ENCODE data around the gene STBD1. TPM values are rescaled to one million over a fixed set of nuclear protein-coding genes. Genes with fewer than 3 reads are reported as not detected.
"Not testable (repeated sequence)": the region's sequence is repeated elsewhere in the genome, so short reads cannot be mapped to it uniquely, and the experiment has no call there.

Gene STBD1
- total RNA-seq, 1 donor from 2014 or later = 34.7 TPM

DNA sequence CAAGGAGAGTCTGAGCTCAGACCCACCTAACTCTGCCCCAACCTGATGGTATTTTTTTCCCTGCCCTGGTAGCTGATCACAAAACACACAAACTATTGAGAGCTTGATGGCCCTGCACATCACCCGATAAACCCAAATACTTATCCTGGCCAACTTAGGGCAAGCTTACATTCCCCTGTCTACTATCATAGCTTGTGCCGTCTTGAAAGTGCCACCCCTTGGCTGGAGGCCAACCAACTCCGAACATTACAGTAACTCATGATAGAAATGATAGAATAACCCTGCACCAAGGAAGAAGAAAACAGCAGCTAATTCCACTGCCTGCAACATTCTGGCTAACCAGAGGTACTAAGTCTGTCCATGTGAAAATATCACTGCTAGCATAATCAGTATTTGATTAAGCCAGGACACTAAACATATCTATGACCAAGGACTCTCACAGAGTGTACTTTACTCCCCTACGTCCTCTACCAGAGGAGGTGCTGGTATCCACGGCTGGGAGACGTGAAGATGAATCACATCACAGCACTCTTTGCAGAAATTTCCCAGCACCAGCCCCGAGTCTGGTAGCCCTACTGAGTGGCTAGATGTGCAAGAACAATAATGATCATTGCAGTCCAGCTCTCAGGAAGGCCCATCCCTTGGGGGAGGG is 8.9 kb downstream of the STBD1 start:
- no peak for DNase-seq (ENCODE audit: low spot score)

DNA sequence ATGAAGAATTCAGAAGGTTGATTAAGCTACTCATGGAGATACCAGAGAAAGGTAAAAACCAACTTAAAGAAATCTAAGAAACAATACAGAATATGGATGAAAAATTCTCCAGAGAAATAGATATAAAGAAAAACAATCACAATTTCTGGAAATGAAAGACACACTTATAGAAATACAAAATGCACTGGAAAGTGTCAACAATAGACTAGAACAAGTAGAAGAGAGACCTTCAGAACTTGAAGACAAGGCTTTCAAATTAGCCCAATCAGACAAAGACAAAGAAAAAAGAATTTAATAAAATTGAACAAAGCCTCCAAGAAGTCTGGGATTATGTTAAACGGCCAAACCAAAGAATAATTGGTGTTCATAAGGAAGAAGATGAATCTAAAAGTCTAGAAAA is 9.6 kb downstream of the STBD1 start:
- DNase-seq (ENCODE audit: low spot score) = no peak

DNA sequence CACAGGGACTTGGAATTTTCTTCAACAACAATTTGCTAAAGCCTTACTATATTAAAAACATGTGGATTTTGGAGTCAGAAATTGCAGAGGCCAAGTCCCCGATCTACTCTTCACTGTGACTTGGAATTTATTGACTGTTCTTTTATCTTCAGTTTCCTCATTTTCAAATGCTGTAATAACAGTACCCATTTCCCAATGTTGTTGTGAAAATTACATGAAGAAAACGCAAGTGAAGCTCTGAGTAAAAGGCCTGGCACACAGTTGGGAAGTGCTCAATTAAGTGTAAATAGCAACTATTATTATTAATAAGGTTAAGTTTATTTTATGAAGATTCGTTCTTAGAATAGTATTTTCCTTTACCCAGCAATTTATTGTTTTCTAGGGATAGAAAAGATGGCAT is 15.7 kb downstream of the STBD1 start:
- no peak for DNase-seq (ENCODE audit: low spot score)

DNA sequence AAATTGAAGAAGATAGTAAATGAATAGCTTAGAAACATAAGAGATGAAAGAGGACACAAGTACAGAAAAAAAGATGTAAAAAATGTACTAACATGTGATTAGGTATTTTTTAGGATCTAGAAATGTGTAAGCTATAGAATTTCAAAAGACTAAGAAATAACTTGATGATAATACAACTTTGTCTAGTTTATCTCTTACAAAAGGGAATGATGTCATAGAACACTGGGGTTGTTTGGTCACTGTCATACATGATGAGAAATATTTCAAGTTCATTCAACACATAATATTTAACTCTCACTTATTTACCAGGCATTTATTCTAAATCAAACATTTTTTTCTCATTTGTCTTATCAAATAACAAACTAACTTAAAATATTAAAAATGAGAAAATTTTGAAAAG is 18.5 kb downstream of the STBD1 start:
- DNase-seq (ENCODE audit: low spot score) = no peak

DNA sequence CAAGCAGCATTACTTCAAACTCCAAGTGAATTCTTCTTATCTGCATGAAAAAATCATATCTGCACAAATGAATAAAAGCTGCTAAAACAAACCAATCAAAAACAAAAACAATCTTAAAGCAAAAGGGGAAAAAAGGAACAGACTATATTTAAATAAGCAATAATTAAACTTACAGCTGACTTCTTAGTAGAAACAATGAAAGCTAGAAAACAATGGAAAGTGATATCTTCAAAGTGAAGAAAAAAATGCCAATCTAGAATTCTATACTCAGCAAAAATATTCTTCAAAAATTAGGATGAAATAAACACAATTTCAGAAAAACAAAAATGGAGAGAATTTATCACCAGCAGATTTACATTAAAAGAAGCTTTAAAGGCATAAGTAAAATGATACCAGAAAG is 20.0 kb downstream of the STBD1 start:
- no peak for DNase-seq (ENCODE audit: low spot score)

DNA sequence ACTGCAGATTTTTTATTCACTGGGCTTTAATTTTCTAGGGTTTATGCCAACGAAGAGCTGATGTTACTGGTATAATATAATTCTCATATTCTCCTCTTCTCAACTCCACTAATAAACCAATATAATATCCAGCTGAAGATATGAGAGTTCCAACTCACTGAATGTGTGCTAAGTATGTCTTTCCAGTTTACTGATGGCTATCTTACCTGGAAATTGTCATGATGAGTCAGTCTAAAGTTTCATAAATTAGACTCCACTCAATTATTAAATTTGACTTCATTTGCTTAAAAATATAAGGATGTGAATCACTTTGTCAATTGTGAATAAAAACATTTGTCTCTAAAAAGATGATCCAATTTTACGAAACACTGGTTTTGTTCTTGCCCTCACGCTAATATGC is 28.4 kb downstream of the STBD1 start:
- DNase-seq (ENCODE audit: low spot score) = no peak

DNA sequence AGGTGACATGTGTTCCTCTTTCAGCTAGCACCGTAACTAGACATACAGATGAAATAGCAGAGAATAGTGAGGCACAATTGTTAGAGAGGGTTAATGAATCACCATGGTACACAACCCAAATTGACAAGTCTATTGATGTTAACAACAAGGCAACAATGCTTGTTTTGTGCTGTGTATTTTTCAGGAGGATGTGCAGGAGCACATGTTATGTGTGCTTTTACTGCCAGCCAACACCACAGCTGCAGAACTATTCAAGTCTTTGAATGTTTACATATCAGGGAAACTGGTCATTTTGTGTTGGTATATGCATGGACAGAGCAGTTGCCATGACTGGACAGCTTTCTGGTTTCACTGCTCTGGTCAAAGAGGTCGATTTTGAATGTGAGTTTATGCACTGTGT is 32.8 kb downstream of the STBD1 start:
- no peak for DNase-seq (ENCODE audit: low spot score)

DNA sequence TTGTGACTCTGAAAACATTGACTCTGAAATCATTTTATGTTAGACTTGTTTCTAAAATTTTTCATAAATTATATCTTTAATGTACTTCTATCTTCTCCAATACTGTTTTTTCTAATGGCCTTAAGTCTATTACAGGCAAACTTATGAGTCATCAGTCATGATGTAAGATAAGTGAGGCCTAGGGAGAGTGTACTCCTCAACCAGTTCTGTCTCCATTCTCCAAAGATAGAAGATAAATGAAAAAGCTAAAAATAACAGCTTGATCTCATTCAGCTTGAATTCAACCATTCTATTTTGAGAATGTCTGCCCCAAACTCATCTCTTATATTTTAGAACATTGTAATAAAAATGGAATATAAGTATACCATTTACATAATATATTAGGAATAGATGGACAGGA is 34.5 kb downstream of the STBD1 start:
- DNase-seq (ENCODE audit: low spot score) = no peak

DNA sequence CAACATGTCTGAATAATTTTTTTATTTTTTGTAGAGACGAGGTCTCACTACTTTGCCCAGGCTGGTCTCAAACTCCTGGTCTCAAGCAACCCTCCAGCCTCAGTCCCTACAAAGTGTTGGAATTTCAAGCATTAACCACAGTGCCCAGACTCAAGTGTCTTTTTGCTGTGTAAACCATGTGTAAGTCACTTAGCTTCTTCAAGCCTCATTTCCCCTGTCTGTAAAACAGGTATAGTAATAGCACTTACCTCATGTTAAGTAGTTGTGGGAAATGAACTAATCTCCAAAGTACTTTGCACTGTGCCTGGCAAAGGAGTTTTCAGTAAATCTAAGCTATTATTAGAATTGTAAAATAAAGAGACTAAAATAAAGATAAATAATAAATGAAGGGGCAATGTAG is 35.7 kb downstream of the STBD1 start:
- no peak for DNase-seq (ENCODE audit: low spot score)

DNA sequence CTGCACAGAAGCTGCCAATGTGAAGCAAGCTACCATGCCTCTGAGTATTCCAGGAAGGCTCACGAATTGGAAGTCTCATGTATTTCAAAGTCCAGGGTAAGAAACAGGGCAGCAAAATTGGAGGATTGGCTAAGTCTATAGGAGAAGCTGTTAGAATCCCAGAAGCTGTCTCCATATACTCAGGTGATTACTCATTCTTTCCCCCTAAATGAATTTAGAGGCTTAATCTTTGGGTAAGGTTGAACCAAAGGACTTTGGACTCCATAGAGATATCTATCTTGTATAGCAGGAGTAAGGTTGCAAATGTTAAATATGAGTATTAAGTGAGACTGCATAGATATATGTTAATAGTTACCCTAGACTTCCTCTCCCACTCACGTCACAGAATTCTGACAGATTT is 36.3 kb downstream of the STBD1 start:
- DNase-seq (ENCODE audit: low spot score) = no peak

DNA sequence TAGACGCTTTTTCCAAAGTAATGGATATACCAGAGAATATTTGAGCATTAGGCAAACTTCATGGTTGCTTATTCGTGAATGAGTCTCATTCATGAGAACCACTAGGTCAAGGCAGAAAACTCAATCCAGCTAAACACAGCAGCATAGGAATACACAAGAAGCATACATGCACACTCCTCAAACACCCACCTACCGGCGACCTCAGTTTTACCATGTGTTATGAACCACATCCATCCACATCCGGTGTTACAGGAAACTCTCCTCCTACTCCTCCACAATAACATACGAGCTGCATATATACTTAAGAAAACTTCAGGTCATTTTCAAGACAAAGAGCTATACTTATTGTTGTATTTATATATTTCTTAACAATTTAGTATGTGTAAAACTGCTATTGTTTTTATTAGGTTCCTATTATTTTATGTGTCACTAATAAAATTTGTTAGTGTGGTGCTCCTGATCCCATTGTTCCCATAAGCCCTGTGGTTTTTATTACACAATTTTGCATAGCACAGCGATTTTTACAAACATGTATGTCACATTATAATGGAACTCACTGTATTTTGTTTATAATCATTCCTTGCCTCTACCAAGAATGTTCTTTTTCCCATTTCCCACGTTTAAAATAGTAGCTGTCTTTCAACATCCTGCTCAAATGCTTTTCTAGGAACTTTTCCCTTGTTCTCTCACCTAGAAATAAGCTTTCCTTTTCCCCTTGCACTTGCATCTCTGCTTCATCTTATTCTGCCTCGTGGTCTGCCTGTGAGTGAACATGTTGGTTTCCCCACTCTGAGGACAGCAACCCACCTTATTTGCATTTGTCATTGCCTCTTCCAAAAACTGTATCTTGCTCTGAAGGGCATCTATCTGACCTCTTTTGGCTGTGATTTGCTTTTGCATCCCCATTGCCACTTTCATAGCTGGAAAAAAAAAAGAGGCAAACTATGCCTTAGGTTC is 48.3 kb downstream of the STBD1 start:
- DNase-seq (ENCODE audit: low spot score) = no peak

DNA sequence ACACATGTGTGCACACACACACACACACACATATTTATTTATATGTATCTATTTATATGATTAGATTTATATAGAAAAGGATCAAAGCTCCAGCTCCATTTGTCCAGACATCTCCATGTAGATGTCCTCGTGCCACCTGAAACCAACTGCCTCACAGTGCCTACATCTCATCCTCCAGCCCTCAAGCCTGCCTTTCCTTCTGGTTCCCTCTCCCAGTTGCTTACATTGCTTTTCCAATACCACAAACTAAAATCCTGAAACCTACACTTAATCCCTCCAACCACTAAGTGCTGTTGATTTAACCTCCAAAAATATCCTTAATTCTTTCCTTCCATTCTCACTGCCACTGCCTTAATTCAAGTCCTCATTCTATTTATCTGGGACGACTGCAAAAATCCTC is 51.4 kb downstream of the STBD1 start:
- DNase-seq (ENCODE audit: low spot score) = no peak

DNA sequence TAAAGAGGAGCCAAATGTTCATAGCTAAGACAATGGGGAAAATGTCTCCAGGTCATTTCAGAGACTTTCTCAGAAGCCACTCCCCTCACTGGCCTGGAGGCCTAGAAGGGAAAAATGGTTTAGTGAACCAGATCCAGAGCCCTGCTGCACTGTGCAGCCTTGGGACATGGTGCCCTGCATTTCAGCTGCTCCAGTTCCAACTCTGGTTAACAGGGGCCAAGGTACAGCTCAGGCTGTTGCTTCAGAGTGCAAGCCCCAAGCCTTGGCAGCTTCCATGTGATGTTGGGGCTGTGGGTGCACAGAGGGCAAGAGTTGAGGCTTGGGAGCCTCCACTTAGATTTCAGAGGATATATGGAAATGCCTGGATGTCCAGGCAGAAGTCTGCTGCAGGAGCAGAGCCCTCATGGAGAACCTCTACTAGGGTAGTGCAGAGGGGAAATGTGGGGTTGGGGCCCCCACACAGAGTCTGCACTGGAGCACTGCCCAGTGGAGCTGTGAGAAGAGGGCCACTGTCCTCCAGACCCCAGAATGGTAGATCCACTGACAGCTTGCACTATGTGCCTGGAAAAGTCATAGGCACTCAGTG is 53.4 kb downstream of the STBD1 start:
- DNase-seq (ENCODE audit: low spot score) = not testable (repeated sequence)

Other genes with a start within 250 kb of the STBD1 start
- gene ART3, start 232.0 kb upstream of the STBD1 start, total RNA-seq = not detected
- gene NUP54, start 158.3 kb upstream of the STBD1 start, total RNA-seq = 33.9 TPM
- 176 TPM for gene SCARB2, start 92.9 kb upstream of the STBD1 start, total RNA-seq
- 3.3 TPM for gene FAM47E, start 55.0 kb upstream of the STBD1 start, total RNA-seq
- gene CCDC158, start 114.4 kb downstream of the STBD1 start, total RNA-seq = 0.45 TPM
- gene SHROOM3, start 128.5 kb downstream of the STBD1 start, total RNA-seq = 0.51 TPM

All from mesenteric fat pad (tissue), 1 donor.